DMS153 treated with DMSO at 0.1 percent for 48 hours (cell line): ENCODE data around the gene PPP1R9B.
A peak's percentile ranks its signal among the peaks of the same experiment; 100 is the strongest.

Experiments used
- DNase-seq: peaks from one replicate; lab custom pipeline; 2025; ENCODE audit not compliant: unreplicated experiment; lab: John Stamatoyannopoulos, UW

Gene PPP1R9B

DNA sequence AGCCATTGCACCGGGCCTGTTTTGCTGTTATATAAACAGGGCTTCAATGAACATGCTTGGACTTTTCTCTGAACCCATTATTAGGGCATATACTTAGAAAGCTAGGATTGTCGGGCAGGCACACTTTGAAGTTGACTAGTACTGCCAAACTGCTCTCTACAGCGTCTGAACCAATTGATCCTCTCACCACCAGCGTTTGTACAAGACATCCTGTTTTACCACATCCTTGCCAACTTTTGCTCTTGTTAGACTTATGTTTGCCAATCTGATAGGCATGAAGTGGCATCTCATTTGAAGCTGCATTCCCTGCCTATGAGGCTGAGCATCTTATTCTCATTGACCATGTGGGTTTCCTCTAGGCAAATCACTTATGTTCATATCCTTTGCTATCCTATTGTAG is 7.4 kb upstream of the PPP1R9B start:
- no peak for DNase-seq

DNA sequence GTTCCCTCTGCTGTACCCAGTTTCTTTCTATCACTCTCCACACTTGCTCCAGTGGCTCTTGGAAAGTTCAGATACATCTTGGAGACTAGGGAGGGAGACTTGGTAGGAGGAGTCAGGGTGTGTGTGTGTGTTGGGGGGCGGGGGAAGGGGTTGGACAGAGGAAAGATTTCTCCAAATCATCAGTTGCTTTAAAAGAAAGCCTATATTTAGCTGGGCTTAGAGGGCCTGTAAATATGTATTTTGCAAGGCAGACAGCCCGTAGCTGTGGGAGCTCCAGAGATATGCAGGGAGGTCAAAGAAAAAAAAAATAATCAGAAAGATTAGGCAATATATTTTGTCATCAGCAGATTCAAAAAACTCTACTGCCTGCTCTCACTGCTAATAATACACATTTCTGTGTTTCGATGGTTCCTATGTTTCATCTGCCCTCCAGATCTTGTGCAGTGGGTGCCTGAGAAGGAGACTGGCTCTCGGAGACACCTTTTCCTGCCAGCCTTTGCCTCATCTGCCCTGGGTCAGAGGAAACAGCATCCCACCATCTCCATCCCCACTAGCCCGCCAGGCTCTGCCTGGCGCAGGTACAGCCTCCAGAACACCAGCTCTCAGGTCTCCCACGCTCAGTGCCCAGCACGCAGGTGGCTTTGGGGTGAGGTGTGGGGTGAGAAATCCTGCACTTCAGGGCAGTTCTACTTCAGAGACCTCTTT is 4.8 kb upstream of the PPP1R9B start:
- no peak for DNase-seq

DNA sequence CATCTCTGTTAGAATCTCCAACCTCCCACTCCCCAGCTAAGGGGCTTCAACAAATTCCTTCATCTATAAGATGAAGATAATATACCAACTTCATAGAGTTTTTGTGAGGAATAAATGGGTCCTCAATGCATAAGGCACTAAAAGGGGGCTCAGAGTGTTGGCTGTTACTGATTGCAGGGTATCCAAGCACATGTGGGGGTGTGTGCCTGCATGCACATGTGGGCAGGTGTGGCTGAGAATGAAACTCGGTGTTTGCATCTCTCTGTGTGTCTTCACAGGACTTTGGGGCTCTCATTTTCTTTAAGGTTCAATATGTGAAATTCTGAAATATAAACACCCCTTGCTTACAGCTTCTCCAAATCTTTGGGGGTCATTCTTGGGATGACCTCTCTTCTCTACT is 4.1 kb upstream of the PPP1R9B start:
- DNase-seq, result no peak

DNA sequence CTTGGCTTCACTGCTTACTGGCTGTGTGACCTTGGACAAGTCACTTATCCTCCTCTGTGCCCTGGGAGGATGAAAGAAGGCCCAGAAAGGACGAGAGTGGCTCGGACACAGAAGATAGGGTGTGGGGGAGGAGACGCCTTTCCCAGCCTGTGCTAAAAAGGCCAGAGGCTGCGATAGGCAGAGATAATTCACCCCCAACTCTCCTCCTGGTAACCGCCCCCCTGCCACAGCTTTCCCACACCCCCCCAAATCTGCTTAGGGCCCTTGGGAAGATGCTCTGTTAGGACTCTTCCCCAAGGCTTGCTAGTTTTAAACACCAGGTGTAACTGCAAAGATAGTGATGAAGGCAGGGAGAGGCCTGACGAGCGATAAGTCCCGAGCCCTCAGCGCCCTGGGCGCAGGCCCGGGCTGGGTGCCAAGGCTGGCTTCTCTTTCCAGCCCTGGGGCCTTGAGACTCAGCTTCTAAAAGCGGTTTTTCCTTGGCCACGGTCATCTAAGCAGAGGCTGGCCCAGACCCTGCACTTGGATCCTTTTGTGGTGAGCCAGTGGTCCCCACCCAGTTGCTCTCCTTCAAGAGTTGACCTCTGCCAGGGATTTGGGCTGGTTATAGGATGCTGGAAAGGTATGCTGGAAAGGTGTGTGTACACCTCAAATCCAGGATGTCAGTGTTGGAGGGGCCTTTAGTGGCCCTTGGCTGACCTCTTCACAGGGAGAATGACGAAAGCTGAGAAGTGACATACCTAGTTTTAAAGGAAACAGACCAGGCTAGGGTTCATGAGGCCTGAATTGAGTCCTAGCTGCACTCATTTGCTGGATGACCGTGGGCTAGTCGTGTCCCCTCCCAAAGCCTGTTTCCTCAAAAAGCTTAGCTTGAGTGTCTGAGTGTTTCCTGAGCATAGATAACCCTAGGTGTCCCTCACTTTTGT is 3.4 kb upstream of the PPP1R9B start:
- no peak for DNase-seq

DNA sequence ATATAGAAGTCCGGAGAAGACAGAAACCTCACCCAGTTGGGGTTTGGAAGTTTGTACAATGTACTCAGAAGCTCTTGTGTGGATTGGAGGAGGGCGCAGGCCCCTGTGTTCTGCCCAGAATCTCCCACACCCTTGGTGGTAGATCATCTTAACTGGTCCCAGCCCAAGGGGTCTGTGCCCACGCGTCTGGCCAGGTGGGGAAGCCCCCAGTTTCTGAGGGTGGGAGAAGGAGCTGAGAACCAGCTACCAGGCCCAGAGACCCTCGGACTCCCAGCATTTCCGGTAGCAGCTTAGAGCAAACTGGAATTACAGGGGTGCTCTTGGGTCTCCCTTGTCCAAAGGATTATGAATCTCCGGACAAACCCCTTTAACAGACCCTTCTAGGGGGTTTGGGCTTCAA is 2.3 kb upstream of the PPP1R9B start:
- no peak for DNase-seq

DNA sequence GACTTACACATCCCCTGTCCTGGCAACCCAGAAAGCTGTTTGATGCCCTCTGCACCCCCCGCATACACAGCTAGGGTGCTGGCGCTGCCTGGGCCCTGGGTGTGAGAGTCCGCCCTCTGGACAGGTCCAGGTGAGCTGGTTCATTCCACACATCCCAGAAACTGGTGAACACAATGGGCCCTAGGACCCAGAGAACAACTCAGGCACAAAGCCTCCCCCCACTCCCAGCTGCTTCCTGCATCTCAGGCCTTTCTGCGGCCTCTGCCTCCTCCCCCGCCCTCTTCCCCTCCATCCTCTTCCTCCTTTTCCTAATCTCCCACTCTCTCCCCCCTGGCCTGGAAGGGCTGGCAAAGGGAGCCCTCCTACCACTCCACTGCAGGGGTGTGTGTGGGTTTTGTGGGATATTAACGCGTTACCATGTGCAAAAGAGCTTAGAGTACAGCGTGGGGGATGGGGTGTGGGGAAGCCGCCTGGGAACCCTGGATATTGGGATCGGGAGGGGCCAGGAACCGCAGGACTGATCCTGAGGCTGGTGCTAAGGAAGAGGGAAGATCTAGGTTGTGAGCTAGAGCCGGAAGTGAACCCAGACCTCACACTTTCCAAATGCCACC is 1.6 kb upstream of the PPP1R9B start:
- peak; percentile 65 for DNase-seq

DNA sequence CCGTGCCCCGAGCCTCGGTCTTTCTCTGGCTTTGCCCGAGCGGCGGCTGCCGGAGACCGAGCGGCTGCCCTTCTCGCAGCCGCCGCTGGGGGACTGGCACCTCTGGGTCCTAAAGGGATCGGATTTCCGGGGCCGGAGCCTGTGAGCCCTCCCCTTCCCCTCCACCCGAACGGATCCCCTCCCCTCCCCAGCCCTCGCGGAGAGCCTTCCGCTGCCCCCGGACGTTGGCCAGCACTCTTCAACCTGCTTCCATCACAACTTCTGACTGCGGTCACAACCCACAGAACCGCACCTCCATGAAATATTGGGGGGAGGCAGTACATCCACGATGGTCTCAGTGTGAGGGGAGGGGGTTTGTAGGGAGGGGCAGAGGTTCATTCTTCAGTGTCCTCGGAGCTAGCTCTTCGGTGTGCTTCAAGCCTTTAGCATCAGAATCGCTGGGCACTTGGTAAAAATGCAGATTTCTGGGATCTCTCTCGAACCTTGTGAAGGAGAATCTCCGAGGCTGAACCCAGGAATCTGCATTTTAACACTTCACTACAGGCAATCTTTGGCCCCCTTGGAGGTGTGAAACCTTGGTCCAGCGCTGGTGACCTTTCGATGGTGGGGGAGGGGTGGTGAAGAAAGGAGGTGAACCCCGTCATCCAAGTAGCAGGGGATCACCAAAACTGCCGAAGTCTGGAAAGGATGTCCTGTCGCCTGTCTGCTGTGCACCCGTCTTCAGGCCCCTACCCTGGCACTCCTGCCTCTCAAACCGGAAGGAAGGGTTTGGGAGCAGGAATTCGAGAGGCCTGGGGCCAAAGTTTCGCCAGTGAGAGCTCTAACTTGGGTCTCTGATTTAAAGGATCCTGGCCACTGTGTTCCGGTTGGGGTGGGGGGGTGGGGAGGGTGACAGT is 812 bp upstream of the PPP1R9B start:
- DNase-seq, result peak; percentile 71

DNA sequence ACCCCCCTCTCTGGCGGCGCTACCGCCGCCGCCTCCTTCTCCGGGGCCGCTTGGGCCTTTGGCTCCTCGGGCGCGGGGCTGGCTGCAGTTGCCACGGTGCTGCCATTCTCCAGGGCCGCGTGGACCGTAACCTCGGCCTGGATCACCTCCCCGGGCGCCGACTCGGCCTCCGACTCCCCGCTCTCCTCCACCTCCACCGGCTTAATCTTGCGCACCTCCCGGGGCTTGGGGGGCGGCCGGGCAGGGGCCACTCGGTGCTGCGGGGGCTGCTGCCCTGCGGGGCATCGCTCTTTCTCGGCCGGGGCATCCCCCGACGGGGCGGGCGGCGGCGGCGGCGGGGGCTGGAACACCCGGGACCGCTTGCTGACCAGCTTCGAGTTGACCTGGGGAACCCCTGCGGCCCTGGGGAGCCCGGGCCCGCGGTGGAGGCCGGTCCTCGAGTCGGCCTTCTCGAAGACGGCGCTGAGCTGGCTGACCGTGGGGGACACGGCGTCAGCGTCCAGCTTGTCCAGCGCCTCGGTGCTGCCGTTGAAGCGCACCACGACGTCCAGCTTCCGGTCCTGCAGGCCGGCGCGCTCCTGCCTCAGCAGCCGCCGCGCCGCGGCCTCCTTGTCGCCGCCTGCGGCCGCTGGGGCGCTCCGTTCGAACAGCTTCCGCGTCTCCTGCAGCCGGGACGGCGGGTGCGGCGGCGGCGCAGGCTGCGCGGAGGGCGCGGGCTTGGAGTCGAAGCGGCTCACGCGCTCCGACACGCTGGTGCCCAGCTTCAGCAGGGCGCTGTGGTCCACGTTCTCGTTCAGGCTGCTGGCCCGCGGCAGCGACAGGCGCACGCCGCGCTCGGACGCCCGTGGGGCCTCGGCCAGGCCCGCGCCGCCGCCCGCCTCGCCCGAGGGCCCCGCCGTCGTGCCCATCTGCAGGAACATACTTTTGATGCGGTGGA is 792 bp downstream of the PPP1R9B start:
- DNase-seq, result peak; percentile 26

DNA sequence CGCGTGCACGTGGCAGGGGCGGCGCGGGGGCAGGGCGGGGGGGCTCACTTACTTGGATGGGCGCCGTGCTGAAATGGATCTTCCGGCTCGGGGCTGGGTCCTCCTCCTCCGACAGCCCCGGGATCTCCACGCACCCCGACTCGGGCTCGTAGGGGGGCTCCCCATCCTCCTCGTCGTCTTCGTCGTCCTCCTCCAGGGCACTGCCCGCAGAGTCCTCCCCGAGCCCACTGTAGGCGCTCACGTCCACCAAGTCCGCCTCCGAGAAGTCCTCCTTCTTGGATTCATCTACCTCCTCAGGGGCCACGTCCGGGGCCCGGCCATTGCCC is 1.4 kb downstream of the PPP1R9B start:
- no peak for DNase-seq

DNA sequence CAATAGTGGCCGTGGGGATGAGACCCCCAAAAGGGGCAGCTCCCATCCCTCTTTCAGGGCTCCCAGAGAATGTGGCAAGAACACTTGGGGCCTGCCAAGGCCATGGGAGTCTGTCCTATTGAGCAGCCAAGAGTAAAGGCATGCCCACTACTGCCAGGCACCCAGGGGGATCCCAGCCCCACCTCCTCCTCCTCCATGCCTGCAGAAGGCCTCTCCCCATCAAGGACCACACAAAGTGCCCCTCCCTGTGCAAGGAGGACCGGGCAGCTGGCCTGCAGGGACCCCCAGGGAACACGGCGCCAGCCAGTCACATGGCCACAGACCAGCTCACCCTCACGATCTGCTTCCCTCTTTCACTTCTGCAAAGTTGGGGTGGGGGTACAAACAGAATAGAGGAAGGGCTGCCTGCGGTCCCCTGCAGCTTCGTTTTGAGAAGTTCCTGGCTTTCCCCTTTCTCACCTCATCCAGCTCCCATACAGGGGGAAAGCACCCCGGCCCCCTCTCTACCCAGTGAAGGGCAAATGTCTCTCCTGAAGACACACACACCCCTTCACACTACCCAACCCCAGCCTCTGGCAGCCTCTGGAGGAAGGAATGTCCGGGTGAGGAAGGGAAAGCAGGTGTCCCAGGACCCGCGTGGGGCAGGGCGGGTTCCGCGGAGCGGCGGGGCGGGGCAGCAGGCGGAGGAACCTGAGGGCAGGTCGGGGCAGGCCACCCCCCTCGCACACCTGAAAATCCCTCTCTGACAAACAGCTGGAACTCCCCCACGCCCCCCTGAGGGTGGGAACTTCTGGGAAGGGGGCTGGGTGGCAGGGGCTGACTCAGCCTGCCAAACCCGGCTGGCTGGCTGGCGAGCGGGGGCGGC is 2.0 kb downstream of the PPP1R9B start:
- no peak for DNase-seq

DNA sequence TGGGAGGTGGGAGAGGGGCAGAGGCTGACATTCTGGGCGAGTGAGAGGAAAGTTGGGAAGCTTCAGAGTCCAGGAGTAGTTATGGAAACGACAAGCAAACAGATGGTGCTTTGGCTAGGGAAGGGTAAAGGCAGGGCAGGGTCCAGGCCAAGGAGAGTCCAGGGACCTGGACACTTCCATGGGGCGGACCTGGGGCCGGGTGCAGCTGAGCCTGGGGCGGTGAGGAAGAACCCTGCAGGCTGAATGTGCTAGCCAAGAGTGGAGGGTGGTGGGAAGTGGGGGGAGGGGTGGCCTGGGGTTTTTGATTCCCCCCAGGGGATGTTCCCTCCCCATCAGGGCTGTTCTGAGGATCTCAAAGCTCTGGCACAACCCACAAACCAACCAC is 2.6 kb downstream of the PPP1R9B start:
- no peak for DNase-seq

DNA sequence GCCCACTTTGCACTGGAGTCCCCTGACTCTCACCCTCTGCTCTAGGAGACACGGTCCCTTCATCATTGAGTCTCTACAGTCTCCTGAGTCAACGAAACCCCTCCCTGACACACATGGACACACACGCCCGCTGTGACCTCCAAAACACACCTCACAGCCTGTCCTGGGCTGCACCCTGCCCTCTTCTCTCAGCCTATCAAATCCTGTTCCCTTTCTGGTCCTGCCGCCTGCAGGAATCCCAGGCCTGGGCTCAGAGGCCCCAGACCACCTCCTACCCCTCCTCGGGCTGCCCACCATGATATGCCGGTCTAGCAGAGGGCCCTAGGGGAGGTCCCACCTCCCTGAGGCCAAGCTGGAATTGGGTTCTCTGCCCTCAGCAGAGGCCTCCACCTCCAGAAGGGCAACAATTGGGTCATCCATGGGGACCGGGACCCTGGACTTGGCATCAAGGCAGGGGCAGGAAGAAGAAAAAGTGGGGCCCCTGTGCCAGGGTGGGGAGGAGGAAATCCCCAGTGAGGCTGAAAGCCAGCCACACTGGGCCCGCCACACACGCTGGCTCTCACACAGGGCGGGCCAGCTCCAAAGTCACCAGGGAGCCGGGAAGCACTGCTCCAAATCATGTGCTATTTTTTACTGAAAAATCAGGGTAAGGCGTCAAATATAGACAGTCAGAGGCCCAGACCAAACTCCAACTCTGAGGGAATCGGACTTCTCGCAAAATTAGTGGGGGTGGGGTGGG is 3.4 kb downstream of the PPP1R9B start:
- DNase-seq, result no peak

DNA sequence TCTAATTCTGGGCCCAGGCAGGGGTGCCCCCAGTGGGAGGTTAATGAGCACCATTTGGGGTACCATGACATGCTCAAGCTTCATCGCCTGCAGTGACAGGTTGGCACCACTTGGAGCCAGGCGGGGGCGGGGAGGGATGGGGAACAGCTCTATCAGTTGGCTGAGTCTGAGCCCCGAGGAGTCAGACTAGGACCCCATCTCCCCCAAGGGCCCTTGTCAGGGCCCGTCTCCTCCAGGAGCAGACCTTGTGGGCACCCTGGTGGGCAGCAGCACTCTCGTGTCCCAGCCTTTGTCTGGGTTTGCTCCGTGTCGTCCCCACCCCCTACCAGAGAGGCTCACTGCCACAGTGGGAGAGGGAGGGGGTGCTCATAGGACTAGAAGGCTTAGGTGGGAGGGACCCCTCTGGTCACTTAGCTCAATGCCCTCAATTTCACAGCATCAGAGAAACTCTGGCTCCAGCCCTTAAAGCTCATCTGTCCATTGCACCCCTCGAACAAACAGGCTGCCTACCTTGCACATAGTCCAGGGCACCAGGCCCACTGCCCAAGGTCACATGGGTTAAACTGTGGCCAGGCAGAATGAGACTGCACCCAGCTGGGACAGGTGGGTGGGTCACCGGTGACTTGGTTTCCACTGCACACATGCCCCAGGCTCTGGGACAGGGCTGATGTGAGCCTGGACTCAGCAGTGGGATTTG is 4.1 kb downstream of the PPP1R9B start:
- DNase-seq, result no peak

DNA sequence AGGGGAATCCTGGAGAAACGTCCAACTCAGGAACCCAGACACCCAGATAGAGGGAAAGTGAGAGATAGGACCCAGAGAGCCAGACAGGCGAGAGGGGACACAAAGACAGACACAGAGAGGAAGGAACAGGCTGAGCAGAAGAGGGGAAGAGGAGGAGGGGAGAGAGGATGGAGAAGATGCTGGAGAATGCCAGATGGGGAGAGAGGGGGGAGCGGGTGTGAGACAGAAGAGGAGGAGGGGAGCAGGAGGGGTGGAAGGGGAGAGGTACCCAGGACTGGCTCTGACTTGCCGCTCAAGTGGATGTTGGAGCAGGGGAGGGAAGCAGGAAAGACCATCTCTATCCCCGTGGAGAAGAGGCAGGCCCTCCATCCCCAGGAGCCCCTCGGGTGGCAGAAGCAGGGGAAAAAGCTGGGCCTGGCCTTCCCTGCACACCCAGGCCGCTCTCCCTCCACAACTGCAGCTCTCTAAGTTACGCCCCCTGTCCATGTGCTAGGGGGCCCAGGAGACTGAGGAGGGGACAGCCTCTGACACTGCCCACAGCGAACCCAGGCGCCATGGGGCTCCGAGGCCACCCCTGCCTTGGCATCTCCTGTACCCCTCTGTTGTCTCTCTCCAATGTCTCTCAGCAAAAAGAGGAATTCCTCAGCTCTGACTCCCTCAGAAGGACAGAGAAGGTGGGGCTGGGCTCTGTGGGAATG is 4.8 kb downstream of the PPP1R9B start:
- no peak for DNase-seq

DNA sequence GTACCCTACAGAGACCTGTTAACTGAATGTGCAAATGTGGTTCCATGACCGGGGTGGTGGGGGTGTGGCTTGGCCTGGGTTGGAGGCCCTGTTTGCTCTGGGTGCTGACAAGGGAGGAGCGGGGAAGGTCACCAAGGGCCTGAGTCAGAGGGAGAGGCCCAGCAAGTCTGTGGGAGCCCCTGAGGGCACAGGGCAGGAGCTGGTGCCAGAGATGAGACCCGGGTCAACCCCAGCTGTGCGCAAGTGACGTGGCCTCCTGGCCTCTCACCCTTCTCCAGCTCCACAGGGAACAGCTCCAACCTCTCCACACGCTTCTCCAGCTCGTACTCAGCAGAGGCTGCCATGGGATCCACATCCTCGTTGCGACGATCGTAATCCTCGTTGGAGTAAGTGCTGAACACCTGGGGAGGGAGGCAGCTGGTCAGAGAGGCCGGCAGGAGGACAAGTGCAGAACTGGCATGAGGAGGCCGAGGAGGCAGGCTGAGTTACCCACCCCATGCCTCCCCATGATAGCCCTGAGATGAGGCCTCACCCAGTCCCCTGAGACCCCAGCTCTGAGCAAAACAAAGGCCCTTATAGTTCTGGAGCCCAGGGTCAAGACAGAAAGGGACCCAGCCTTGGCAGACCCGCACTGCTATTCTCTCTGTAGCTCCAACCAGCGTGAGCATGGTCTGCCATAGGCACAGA is 5.5 kb downstream of the PPP1R9B start:
- DNase-seq, result no peak

DNA sequence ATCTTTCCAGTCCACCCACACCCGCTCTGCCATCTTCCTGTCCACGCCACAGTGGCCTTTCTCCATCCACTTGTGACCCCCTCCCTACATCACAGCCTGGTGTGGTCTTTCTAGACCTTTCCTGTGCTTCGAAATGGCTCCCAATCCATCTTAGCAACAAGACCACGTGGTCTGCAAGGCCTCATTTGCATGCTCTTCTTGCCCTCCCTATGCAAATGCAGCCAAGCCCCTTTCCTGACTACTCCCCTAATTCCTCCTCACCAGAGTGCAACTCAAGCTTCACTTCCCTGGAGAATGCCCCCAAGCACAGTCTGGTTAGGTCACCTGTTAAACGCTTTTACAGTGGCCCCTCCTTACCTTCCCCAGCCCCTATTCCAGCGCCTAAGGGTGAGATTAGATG is 6.1 kb downstream of the PPP1R9B start:
- no peak for DNase-seq
